Stomach (tissue), 4 donors: ENCODE results near the gene CACNB2.

Experiments
- CTCF ChIP-seq, 7 experiments: fragments of 450-650 bp in 4 of 7; fragments of 200-600 bp in 3 of 7; sonication (generic) in 3 of 7; IDR thresholded peaks; one replicate each; pipeline ENCODE4 v1.5.1; 2016 to 2019; ENCODE audit warnings: antibody characterized with exemption in 7 of 7, control low read depth in 2 of 7, mild to moderate bottlenecking in 1 of 7
- EP300 ChIP-seq: sonication (generic); formaldehyde crosslinking; IDR thresholded peaks from one replicate; pipeline ENCODE4 v1.6.1; 2017; ENCODE audit warnings: antibody characterized with exemption
- POLR2A ChIP-seq, 4 donors: fragments of 450-650 bp; IDR thresholded peaks; one replicate each; pipeline ENCODE4 v1.6.1; 2016; ENCODE audit warnings: antibody characterized with exemption in 4 of 4, control low read depth in 2 of 4, mild to moderate bottlenecking in 1 of 4, moderate library complexity in 1 of 4
- POLR2AphosphoS5 ChIP-seq, 3 donors: sonication (generic); formaldehyde crosslinking; IDR thresholded peaks; one replicate each; pipeline ENCODE4 v1.6.1; 2016; ENCODE audit warnings: antibody characterized with exemption in 3 of 3

GRCh38 chr10:18313140-18313530 lies 172.9 kb downstream of the CACNB2 start:
- TF ChIP-seq CTCF (IDR thresholded peaks at IDR 0.05): no peak
- no peak for TF ChIP-seq POLR2A (IDR thresholded peaks at IDR 0.05)
- TF ChIP-seq POLR2AphosphoS5 (IDR thresholded peaks at IDR 0.05): no peak
- no peak for TF ChIP-seq EP300
